NOMO-1 treated with DMSO at 0.1 percent for 48 hours (cell line): ENCODE measurements around the gene PTPRB.
A peak's percentile ranks its signal among the peaks of the same experiment; 100 is the strongest.

Experiments
- DNase-seq: peaks from one replicate; lab custom pipeline; 2025; ENCODE audit not compliant: unreplicated experiment; lab: John Stamatoyannopoulos, UW

The PTPRB gene

GRCh38 chr12:70598467-70599193 lies 38.6 kb downstream of the PTPRB start:
- DNase-seq, result no peak

- DNase-seq, result no peak
Measured at GRCh38 chr12:70592664-70593063, 44.6 kb downstream of the PTPRB start.

GRCh38 chr12:70590549-70591226 lies 46.5 kb downstream of the PTPRB start:
- DNase-seq, result peak; percentile 5

GRCh38 chr12:70590051-70590450 lies 47.2 kb downstream of the PTPRB start:
- peak; percentile 46 for DNase-seq

- DNase-seq, result no peak
Measured at GRCh38 chr12:70584332-70584731, 52.9 kb downstream of the PTPRB start.

GRCh38 chr12:70583251-70583650 lies 54.0 kb downstream of the PTPRB start:
- DNase-seq, result no peak

- DNase-seq, result no peak
Measured at GRCh38 chr12:70581208-70581607, 56.0 kb downstream of the PTPRB start.

- DNase-seq, result no peak
Measured at GRCh38 chr12:70577283-70577634, 60.0 kb downstream of the PTPRB start.

GRCh38 chr12:70576341-70577282 lies 60.6 kb downstream of the PTPRB start:
- DNase-seq, result peak; percentile 53

- no peak for DNase-seq
Measured at GRCh38 chr12:70571705-70572268, 65.4 kb downstream of the PTPRB start.

- no peak for DNase-seq
Measured at GRCh38 chr12:70571029-70571428, 66.2 kb downstream of the PTPRB start.

GRCh38 chr12:70561550-70561949 lies 75.7 kb downstream of the PTPRB start:
- DNase-seq, result no peak

GRCh38 chr12:70560671-70561070 lies 76.6 kb downstream of the PTPRB start:
- no peak for DNase-seq

GRCh38 chr12:70559390-70559789 lies 77.8 kb downstream of the PTPRB start:
- no peak for DNase-seq

GRCh38 chr12:70557583-70558191 lies 79.5 kb downstream of the PTPRB start:
- no peak for DNase-seq

GRCh38 chr12:70556179-70556869 lies 80.9 kb downstream of the PTPRB start:
- DNase-seq, result no peak

GRCh38 chr12:70555081-70555480 lies 82.1 kb downstream of the PTPRB start:
- no peak for DNase-seq

- no peak for DNase-seq
Measured at GRCh38 chr12:70553391-70553859, 83.8 kb downstream of the PTPRB start.

GRCh38 chr12:70551731-70552130 lies 85.5 kb downstream of the PTPRB start:
- DNase-seq, result no peak

GRCh38 chr12:70550180-70550577 lies 87.0 kb downstream of the PTPRB start:
- no peak for DNase-seq
